AG04450 (cell line): Measurements from ENCODE around the gene MS4A6E. TPM values are rescaled to one million over a fixed set of nuclear protein-coding genes. Genes with fewer than 3 reads are reported as not detected.

Experiments used
- CTCF ChIA-PET: fragments of 300-600, 350-600 bp; formaldehyde crosslinking; extraction: SDS; loops from one replicate; lab custom pipeline; 2022; ENCODE audit warnings: antibody characterized with exemption, inconsistent platforms; lab: Charles Lee
- POLR2A ChIA-PET: fragments of 350-600 bp; formaldehyde crosslinking; extraction: SDS; loops from one replicate; lab custom pipeline; 2021; ENCODE audit warnings: antibody characterized with exemption, inconsistent platforms; lab: Yijun Ruan, JAX
- DNase-seq: peaks from one replicate; pipeline ENCODE4 v3.0.0-alpha.2; 2011; ENCODE audit warnings: low read depth, low spot score
- H3K27ac ChIP-seq: one replicate; pipeline ENCODE4 v1.5.1; 2012; ENCODE audit warnings: low read depth, low read length, control low read depth
- H3K27me3 ChIP-seq: one replicate; pipeline ENCODE4 v1.6.0; 2012; ENCODE audit warnings: low read length; ENCODE audit not compliant: control insufficient read depth, insufficient read depth
- H3K4me3 ChIP-seq: 2 replicates; pipeline ENCODE4 v1.5.1; 2011; ENCODE audit warnings: mild to moderate bottlenecking, low read depth, low read length, control low read depth
- H3K9me3 ChIP-seq: 2 replicates; pipeline ENCODE4 v1.5.1; 2012; ENCODE audit warnings: low read length; ENCODE audit not compliant: control insufficient read depth, insufficient read depth
- CTCF ChIP-seq: IDR thresholded peaks from 2 replicates; pipeline ENCODE4 v1.5.1; 2011; ENCODE audit warnings: low read depth, low read length, control low read depth, inconsistent platforms
- polyA plus RNA-seq: library from polyadenylated mRNA; depleted of rRNA; stranded (reverse); fragments of >200 nt; gene quantifications from 2 replicates; pipeline ENCODE4 v1.2.3, GENCODE V29; 2011

The MS4A6E gene
- polyA plus RNA-seq, 1 experiment = not detected

DNA sequence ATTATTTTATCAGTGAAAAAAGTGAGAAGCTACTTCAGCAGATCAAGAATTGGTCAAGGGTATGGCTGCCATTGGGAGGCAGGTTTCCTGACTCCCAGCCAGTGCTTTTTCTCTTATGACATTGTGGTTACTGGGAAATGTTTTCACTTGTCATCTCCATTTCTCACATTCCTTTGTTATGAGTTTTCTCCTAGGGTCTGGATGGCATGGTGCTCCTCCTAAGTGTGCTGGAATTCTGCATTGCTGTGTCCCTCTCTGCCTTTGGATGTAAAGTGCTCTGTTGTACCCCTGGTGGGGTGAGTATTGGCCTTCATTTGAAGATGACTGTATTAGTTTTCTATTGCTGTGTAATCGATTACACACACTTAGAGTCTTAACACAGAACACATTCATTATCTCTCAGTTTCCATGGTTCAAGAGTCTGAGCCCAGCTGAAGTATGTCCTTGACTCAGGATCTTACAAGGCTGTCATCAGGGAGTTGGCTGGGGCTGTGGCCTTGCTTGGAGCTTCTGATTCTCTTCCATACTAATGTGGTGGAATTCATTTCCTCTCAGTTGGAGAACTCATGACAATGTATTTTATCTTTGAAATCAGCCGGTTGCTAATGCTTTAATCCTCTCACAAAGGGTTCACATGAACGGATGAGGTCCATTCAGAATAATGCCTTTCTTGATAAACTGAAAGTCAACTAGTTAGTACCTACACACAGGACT lies 21.0 kb upstream of the MS4A6E start:
- no peak for DNase-seq
- Histone ChIP-seq H3K27ac (no peak overlapping the region), H3K27me3 (no peaks in the 10 kb centered on the region), H3K9me3 (peaks cover 9% of the 10 kb centered on the region), H3K4me3 (no peak overlapping the region)
- no peak for TF ChIP-seq CTCF
- ChIA-PET POLR2A (no interaction called here), CTCF (no interaction called here)

DNA sequence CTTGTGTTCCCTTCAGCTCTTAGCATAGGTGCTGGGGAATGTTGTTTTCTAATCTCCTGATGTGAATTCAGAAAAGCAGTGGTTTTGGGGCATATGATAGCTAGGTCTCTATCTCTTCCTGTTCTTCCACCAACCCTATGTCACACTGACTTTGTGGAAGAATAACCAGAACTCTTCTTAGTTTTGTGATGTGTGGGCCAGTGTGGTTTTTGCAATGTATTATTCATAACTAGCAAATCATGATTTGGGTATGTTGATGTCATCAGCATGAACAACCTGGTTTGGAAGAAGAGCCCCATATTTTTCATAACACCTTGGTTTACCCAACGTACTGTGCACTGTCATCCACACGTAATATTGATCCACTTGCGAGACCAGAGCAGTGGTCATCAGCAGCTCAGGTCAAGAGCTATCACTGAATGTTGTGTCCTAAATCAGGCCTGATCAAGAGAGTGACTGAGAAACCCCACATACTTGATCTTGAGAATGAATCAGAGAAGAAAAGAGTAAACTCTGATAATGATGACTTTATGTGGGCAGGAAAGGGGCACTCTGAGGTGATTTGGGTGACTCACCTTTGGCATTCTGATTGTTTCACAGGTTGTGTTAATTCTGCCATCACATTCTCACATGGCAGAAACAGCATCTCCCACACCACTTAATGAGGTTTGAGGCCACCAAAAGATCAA lies 19.4 kb upstream of the MS4A6E start:
- ChIA-PET CTCF (no interaction called here), POLR2A (no interaction called here)
- TF ChIP-seq CTCF = no peak
- DNase-seq = no peak
- Histone ChIP-seq H3K4me3 (no peak overlapping the region), H3K27ac (no peak overlapping the region), H3K27me3 (no peaks in the 10 kb centered on the region), H3K9me3 (peaks cover 9% of the 10 kb centered on the region)

GRCh38 chr11:60310407-60310998 lies 16.6 kb upstream of the MS4A6E start:
- Histone ChIP-seq H3K27me3 (no peaks in the 10 kb centered on the region), H3K27ac (no peak overlapping the region), H3K9me3 (peaks cover 6% of the 10 kb centered on the region), H3K4me3 (no peak overlapping the region)
- DNase-seq = no peak
- no peak for TF ChIP-seq CTCF
- ChIA-PET POLR2A (no interaction called here), CTCF (interaction anchor here (1.0 kb wide), 1 partner anchor 53 kb away, joined by 3 read pairs; no protein-coding TSS in a partner anchor)

- POLR2A ChIA-PET = no interaction called here
- TF ChIP-seq CTCF = no peak
- CTCF ChIA-PET = no interaction called here
Observed at GRCh38 chr11:60314635-60315321, 12.3 kb upstream of the MS4A6E start.

More at GRCh38 chr11:60314635-60315321, 12.3 kb upstream of the MS4A6E start:
- H3K4me3 ChIP-seq = no peak overlapping the region
- no peak for DNase-seq
- no peaks in the 10 kb centered on the region for H3K27me3 ChIP-seq
- peaks cover 17% of the 10 kb centered on the region for H3K9me3 ChIP-seq
- H3K27ac ChIP-seq = no peak overlapping the region
